ENCODE measurements around the gene PKN1. TPM values are rescaled to one million over a fixed set of nuclear protein-coding genes. Genes with fewer than 3 reads are reported as not detected.

The PKN1 gene
- total and polyA plus RNA-seq, 9 of the 15 experiments (the other 6 are each of a cell fraction or from before 2014, with no cell fraction given), result 0.30 to 228 (median 77.5) TPM

- no peak for TF ChIP-seq ZMIZ1 (IDR thresholded peaks at IDR 0.05; ENCODE audit: low read depth in 2 of 2, low read length in 2 of 2)
- no peak for TF ChIP-seq KLF13 (tag; IDR thresholded peaks at IDR 0.05; ENCODE audit: borderline replicate concordance, low read depth)
- no peak for TF ChIP-seq HSF4 (CRISPR knock-in tag; IDR thresholded peaks at IDR 0.05; ENCODE audit: borderline replicate concordance)
- no peak for TF ChIP-seq MIER1 (IDR thresholded peaks at IDR 0.05; ENCODE audit: low read depth)
- peak; percentile 50; the same call in 1 of the 2 replicates for TF ChIP-seq NKRF (IDR thresholded peaks at IDR 0.05; ENCODE audit: borderline replicate concordance)
- no peak for TF ChIP-seq ZKSCAN3 (CRISPR knock-in tag; IDR thresholded peaks at IDR 0.05)
- TF ChIP-seq CREB1 (IDR thresholded peaks at IDR 0.05), result 0 out of 2 replicates have a peak, but pooled peaks have one; percentile 7
- no peak for TF ChIP-seq CREB1 (CRISPR knock-in tag; IDR thresholded peaks at IDR 0.05)
- TF ChIP-seq, protein P1, sequence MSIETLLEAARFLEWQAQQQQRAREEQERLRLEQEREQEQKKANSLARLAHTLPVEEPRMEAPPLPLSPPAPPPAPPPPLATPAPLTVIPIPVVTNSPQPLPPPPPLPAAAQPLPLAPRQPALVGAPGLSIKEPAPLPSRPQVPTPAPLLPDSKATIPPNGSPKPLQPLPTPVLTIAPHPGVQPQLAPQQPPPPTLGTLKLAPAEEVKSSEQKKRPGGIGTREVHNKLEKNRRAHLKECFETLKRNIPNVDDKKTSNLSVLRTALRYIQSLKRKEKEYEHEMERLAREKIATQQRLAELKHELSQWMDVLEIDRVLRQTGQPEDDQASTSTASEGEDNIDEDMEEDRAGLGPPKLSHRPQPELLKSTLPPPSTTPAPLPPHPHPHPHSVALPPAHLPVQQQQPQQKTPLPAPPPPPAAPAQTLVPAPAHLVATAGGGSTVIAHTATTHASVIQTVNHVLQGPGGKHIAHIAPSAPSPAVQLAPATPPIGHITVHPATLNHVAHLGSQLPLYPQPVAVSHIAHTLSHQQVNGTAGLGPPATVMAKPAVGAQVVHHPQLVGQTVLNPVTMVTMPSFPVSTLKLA (conservative IDR thresholded peaks at IDR 0.05), result 0 out of 4 replicates have a peak, but pooled peaks have one; percentile 10 to 23
- TF ChIP-seq TGIF2 (CRISPR knock-in tag; IDR thresholded peaks at IDR 0.05), result no peak
- TF ChIP-seq PCBP1 (IDR thresholded peaks at IDR 0.05; ENCODE audit: low read depth, low read length, poor library complexity, severe bottlenecking), result no peak
- no peak for TF ChIP-seq ZNF12 (CRISPR knock-in tag; IDR thresholded peaks at IDR 0.05)
- no peak for TF ChIP-seq ARNT (IDR thresholded peaks at IDR 0.05)
- TF ChIP-seq SAP30 (IDR thresholded peaks at IDR 0.05; ENCODE audit: borderline replicate concordance, insufficient read depth, low read depth, low read length, poor library complexity, severe bottlenecking), result no peak
- TF ChIP-seq, protein P2, sequence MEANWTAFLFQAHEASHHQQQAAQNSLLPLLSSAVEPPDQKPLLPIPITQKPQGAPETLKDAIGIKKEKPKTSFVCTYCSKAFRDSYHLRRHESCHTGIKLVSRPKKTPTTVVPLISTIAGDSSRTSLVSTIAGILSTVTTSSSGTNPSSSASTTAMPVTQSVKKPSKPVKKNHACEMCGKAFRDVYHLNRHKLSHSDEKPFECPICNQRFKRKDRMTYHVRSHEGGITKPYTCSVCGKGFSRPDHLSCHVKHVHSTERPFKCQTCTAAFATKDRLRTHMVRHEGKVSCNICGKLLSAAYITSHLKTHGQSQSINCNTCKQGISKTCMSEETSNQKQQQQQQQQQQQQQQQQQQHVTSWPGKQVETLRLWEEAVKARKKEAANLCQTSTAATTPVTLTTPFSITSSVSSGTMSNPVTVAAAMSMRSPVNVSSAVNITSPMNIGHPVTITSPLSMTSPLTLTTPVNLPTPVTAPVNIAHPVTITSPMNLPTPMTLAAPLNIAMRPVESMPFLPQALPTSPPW (CRISPR knock-in tag; IDR thresholded peaks at IDR 0.05), result peak; percentile 61; the same call in 1 of the 2 replicates
- no peak for TF ChIP-seq ZBTB12 (CRISPR knock-in tag; IDR thresholded peaks at IDR 0.05)
These were observed 1.6 kb downstream of the PKN1 start (continued) for GRCh38 chr19:14434543-14435319.
